Breast epithelium (tissue), 3 donors: ENCODE results near the gene POLR3K.

Source experiments
- POLR2AphosphoS5 ChIP-seq, 3 donors: sonication (generic); formaldehyde crosslinking; IDR thresholded peaks; one replicate each; pipeline ENCODE4 v1.6.1; 2017; ENCODE audit warnings: antibody characterized with exemption in 3 of 3
- TF ChIP-seq, protein P1 (sequence below), 3 donors: fragments of 450-650 bp; IDR thresholded peaks; one replicate each; pipeline ENCODE4 v1.5.1; 2016 to 2017; ENCODE audit warnings: antibody characterized with exemption in 3 of 3, mild to moderate bottlenecking in 3 of 3, moderate library complexity in 3 of 3

DNA sequence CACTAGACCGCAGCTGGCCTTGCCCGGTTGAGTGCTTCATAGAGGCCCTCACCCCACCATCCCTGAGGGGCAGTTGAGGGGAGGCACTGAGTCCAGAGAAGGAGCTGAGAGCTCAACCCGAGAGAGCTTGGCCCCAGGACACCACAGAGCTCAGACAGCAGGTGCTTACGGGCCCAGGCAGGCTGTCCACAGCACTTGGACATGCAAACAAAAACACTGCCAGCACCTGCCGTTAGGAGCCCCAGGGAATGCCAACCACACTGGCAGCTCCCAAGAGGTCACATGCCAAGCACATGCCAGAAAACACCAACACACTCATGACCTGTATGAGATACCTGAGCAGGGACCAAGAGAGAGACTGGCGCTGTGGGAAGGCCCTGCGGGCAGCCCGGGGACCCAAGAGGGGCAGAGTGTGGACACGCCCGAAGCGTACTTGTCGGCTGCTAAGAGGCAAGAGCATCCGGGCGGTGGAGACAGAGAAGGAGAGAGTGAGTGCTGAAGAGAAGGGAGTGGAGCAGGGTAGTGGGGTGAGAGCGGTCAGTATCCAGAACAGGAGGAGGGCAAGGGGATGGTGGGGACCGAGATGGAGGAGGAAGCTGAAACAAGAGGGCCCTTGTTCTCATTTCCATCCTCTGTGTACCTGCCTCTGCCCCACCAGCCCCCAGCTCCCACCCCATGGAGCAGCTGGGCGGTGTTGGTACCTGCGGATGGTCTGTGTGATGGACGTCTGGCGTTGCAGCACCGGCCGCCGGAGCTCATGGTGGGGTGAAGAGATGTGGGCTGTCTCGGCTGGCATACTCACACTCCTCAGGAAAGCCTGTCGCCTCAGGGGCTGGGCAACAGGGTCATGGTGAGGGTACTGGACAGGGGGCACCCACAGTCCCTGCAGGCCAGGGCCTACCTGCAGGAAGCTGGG is 10.8 kb upstream of the POLR3K start:
- TF ChIP-seq, protein P1, sequence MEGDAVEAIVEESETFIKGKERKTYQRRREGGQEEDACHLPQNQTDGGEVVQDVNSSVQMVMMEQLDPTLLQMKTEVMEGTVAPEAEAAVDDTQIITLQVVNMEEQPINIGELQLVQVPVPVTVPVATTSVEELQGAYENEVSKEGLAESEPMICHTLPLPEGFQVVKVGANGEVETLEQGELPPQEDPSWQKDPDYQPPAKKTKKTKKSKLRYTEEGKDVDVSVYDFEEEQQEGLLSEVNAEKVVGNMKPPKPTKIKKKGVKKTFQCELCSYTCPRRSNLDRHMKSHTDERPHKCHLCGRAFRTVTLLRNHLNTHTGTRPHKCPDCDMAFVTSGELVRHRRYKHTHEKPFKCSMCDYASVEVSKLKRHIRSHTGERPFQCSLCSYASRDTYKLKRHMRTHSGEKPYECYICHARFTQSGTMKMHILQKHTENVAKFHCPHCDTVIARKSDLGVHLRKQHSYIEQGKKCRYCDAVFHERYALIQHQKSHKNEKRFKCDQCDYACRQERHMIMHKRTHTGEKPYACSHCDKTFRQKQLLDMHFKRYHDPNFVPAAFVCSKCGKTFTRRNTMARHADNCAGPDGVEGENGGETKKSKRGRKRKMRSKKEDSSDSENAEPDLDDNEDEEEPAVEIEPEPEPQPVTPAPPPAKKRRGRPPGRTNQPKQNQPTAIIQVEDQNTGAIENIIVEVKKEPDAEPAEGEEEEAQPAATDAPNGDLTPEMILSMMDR (IDR thresholded peaks at IDR 0.05) = peak in 1 of 3 donors; percentile 8
- peak in 1 of 3 donors; percentile 50 for TF ChIP-seq POLR2AphosphoS5 (IDR thresholded peaks at IDR 0.05)
